HepG2 (cell line): ENCODE measurements around the gene RFTN1. TPM values are rescaled to one million over a fixed set of nuclear protein-coding genes. Genes with fewer than 3 reads are reported as not detected.

Experiments
- ATAC-seq: fragments of 200-7000 bp; cut with Tn5 transposase; 3 replicates; pipeline ENCODE4 v1.9.1; 2020; ENCODE audit warnings: mild to moderate bottlenecking, moderate library complexity
- BruUV-seq: library from RNA; stranded (reverse); fragments of 400-500 nt; replicated peaks from 2 replicates; lab custom pipeline; 2021; lab: Mats Ljungman, UMichigan
- CTCF ChIA-PET: fragments of 300-600 bp; formaldehyde crosslinking; extraction: SDS; loops from one replicate; lab custom pipeline; 2021; ENCODE audit warnings: low total read pairs, inconsistent platforms, low intra/inter-chr PET ratio; lab: Yijun Ruan, JAX
- POLR2A ChIA-PET: fragments of 350-600 bp; sonication (Branson Sonifier 250); formaldehyde crosslinking; loops from one replicate; lab custom pipeline; 2020; ENCODE audit warnings: antibody characterized with exemption, inconsistent platforms; lab: Yijun Ruan, JAX
- DNase-seq: peaks from one replicate; pipeline ENCODE4 v3.0.0-alpha.2; 2015; ENCODE audit warnings: low spot score
- FAIRE-seq: peaks from 3 replicates; lab custom pipeline; 2011; peaks lifted over from hg19 to GRCh38; lab: Jason Lieb, UNC
- H2AFZ ChIP-seq: one replicate; pipeline ENCODE4 v1.6.1; 2011; ENCODE audit warnings: low read length, inconsistent platforms
- H3K27ac ChIP-seq: fragments of 300-600 bp; 3 replicates; pipeline ENCODE4 v1.8.0; 2011; ENCODE audit warnings: mixed run types, mild to moderate bottlenecking, mixed read lengths, low read length, inconsistent platforms; ENCODE audit not compliant: insufficient read depth; ENCODE audit errors: extremely low read length
- H3K27me3 ChIP-seq, 2 experiments: fragments of 200-600 bp in 1 of 2; 2 replicates in 1 of 2; 3 replicates in 1 of 2; pipeline versions ENCODE4 v1.6.0 to v1.8.0; 2011; ENCODE audit warnings: low read length in 2 of 2, mild to moderate bottlenecking in 2 of 2, moderate library complexity in 2 of 2, inconsistent platforms in 1 of 2; ENCODE audit not compliant: insufficient read depth in 2 of 2, control insufficient read depth in 1 of 2
- H3K36me3 ChIP-seq, 2 experiments: fragments of 200-600 bp in 1 of 2; replicated peaks in 1 of 2; 2 replicates in 1 of 2; 3 replicates in 1 of 2; pipeline versions ENCODE4 v1.5.1 to v1.8.0; 2011; ENCODE audit warnings: low read length in 2 of 2, inconsistent platforms in 1 of 2; ENCODE audit not compliant: insufficient read depth in 2 of 2, control insufficient read depth in 1 of 2
- H3K4me1 ChIP-seq: 2 replicates; pipeline ENCODE4 v1.5.1; 2012; ENCODE audit warnings: low read length, inconsistent platforms; ENCODE audit not compliant: insufficient read depth
- H3K4me2 ChIP-seq: 2 replicates; pipeline ENCODE4 v1.6.0; 2011; ENCODE audit warnings: low read depth, low read length, inconsistent platforms
- H3K4me3 ChIP-seq, 3 experiments: fragments of 200-600 bp in 1 of 3; sonication (generic), shearing (Covaris generic) in 1 of 3; replicated peaks in 1 of 3; 2 replicates each; pipeline ENCODE4 v1.5.1; 2011 to 2016; ENCODE audit warnings: low read length in 3 of 3, inconsistent platforms in 2 of 3, low read depth in 2 of 3, mild to moderate bottlenecking in 2 of 3, control low read depth in 1 of 3, mixed read lengths in 1 of 3; ENCODE audit not compliant: insufficient read depth in 1 of 3
- H3K79me2 ChIP-seq: one replicate; pipeline ENCODE4 v1.6.1; 2011; ENCODE audit warnings: low read length, inconsistent platforms; ENCODE audit not compliant: insufficient read depth
- H3K9ac ChIP-seq: 2 replicates; pipeline ENCODE4 v1.6.0; 2011; ENCODE audit warnings: mild to moderate bottlenecking, low read depth, low read length, inconsistent platforms; ENCODE audit not compliant: insufficient read depth
- H3K9me3 ChIP-seq: 2 replicates; pipeline ENCODE4 v1.5.1; 2012; ENCODE audit warnings: mild to moderate bottlenecking, low read length
- H4K20me1 ChIP-seq: 2 replicates; pipeline ENCODE4 v1.6.0; 2011; ENCODE audit warnings: inconsistent platforms, mild to moderate bottlenecking, low read length, moderate library complexity; ENCODE audit not compliant: insufficient read depth
- AGO1 ChIP-seq: fragments of 200-400 bp; formaldehyde crosslinking; IDR thresholded peaks from 2 replicates; pipeline ENCODE4 v1.6.1; 2017; ENCODE audit warnings: mild to moderate bottlenecking, low read depth, low read length, moderate library complexity; ENCODE audit not compliant: poor library complexity, severe bottlenecking
- CC2D1A ChIP-seq: sonication (generic); formaldehyde crosslinking; IDR thresholded peaks from 2 replicates; pipeline ENCODE4 v1.8.1; 2023; ENCODE audit warnings: mild to moderate bottlenecking, missing genetic modification reagents
- DBP ChIP-seq: sonication (generic); formaldehyde crosslinking; IDR thresholded peaks from 2 replicates; pipeline ENCODE4 v1.4.0; 2020; ENCODE audit warnings: missing genetic modification reagents; ENCODE audit errors: not compliant biosample characterization
- DNMT1 ChIP-seq: sonication (generic); formaldehyde crosslinking; IDR thresholded peaks from 2 replicates; pipeline ENCODE4 v1.5.1; 2020; ENCODE audit warnings: mild to moderate bottlenecking, missing genetic modification reagents
- HNRNPK ChIP-seq: fragments of 200-400 bp; formaldehyde crosslinking; IDR thresholded peaks from 2 replicates; pipeline ENCODE4 v1.6.1; 2018; ENCODE audit warnings: low read length, low read depth, moderate library complexity, mild to moderate bottlenecking; ENCODE audit not compliant: poor library complexity, severe bottlenecking
- HNRNPLL ChIP-seq: fragments of 200-400 bp; formaldehyde crosslinking; IDR thresholded peaks from 2 replicates; pipeline ENCODE4 v1.6.1; 2017; ENCODE audit warnings: mild to moderate bottlenecking, low read depth, low read length; ENCODE audit not compliant: poor library complexity, severe bottlenecking
- POLR2G ChIP-seq: fragments of 200-400 bp; formaldehyde crosslinking; IDR thresholded peaks from 2 replicates; pipeline ENCODE4 v1.6.1; 2018; ENCODE audit warnings: mild to moderate bottlenecking, low read depth, low read length, moderate library complexity
- WIZ ChIP-seq: sonication (generic); formaldehyde crosslinking; IDR thresholded peaks from 2 replicates; pipeline ENCODE4 v1.5.1; 2020; ENCODE audit warnings: mild to moderate bottlenecking, missing genetic modification reagents
- ZHX2 ChIP-seq, 2 experiments: sonication (generic) in 1 of 2; formaldehyde crosslinking in 1 of 2; IDR thresholded peaks; 2 replicates each; pipeline versions ENCODE4 v1.6.1 to v1.9.0; 2014 to 2022; ENCODE audit warnings: antibody characterized with exemption in 1 of 2, borderline replicate concordance in 1 of 2, inconsistent platforms in 1 of 2, low read depth in 1 of 2, missing genetic modification reagents in 1 of 2
- ZMYM2 ChIP-seq: sonication (generic); formaldehyde crosslinking; IDR thresholded peaks from 2 replicates; pipeline ENCODE4 v1.8.0; 2022; ENCODE audit warnings: mild to moderate bottlenecking, missing genetic modification reagents
- ZNF572 ChIP-seq: sonication (generic); formaldehyde crosslinking; IDR thresholded peaks from 2 replicates; pipeline ENCODE4 v1.5.1; 2020; ENCODE audit warnings: mild to moderate bottlenecking, missing genetic modification reagents
- ZSCAN20 ChIP-seq: sonication (generic); formaldehyde crosslinking; IDR thresholded peaks from 2 replicates; pipeline ENCODE4 v1.4.0; 2020; ENCODE audit warnings: missing genetic modification reagents, mild to moderate bottlenecking, borderline replicate concordance
- WGBS: methylation state at CpG from one replicate; pipeline ENCODE4 v1.1.6; 2017; ENCODE audit warnings: low lambda C conversion rate; 5-methylcytosine and 5-hydroxymethylcytosine counted together
- in situ Hi-C: cut with HindIII; loops from 2 replicates; pipeline ENCODE4 v1.10.0; 2017; ENCODE audit warnings: low pct_unique_long_range_greater_than_20kb; ENCODE audit not compliant: extremely low pct_ligation_motif_present
- intact Hi-C: fragments of 100-400 bp; cut with micrococcal nuclease; formaldehyde crosslinking; loops from one replicate; pipeline ENCODE4 v1.10.0; 2022; ENCODE audit not compliant: unreplicated experiment
- polyA plus RNA-seq, 8 experiments: library from polyadenylated mRNA; depleted of rRNA in 3 of 8; stranded (reverse) in 7 of 8; unstranded in 1 of 8; fragments of >200 nt; fragmentation: Illumina TruSeq in 4 of 8; extraction: Trizol in 4 of 8; gene quantifications; 2 replicates each; pipeline versions ENCODE4 v1.2.1 to v1.2.3, GENCODE V29; 2011 to 2016; ENCODE audit warnings: low read depth in 4 of 8, missing spikeins in 1 of 8, mixed read lengths in 1 of 8; ENCODE audit not compliant: insufficient read depth in 1 of 8
- total RNA-seq, 5 experiments: library from RNA; depleted of rRNA; stranded (reverse); fragments of >200 nt; fragmentation: Illumina TruSeq; extraction: Trizol; gene quantifications; 2 replicates each; pipeline ENCODE4 v1.2.3, GENCODE V29; 2016; ENCODE audit warnings: low read depth in 1 of 5

The RFTN1 gene
- total and polyA plus RNA-seq, 2 of the 13 experiments (the other 11 are each of a cell fraction or from before 2014, with no cell fraction given): not detected

GRCh38 chr3:16395212-16395611, 118.3 kb downstream of the RFTN1 start (continued):
- TF ChIP-seq ZHX2 (IDR thresholded peaks at IDR 0.05; ENCODE audit: low read depth) (no peak), ZHX2 (CRISPR knock-in tag; IDR thresholded peaks at IDR 0.05; ENCODE audit: borderline replicate concordance) (no peak), AGO1 (no peak), WIZ (no peak)

- no CpG with 5 or more reads among the region's 1 CpG for WGBS
- H3K4me3 ChIP-seq: no peak overlapping the region
- H3K36me3 ChIP-seq: no peaks in the 10 kb centered on the region
- H3K9ac ChIP-seq: no peak overlapping the region
- in situ Hi-C loops: no loop called here
- FAIRE-seq: no peak
- H3K27ac ChIP-seq: no peak overlapping the region
- intact Hi-C loops: no loop called here
- no TSS peak for BruUV-seq
- H4K20me1 ChIP-seq: no peaks in the 10 kb centered on the region
- ChIA-PET CTCF (no interaction called here), POLR2A (no interaction called here)
- H3K79me2 ChIP-seq: no peaks in the 10 kb centered on the region
- H3K9me3 ChIP-seq: no peaks in the 10 kb centered on the region
- H3K4me1 ChIP-seq: no peaks in the 10 kb centered on the region
- H3K4me2 ChIP-seq: no peak overlapping the region
- ATAC-seq: no peak
- H3K27me3 ChIP-seq: no peaks in the 10 kb centered on the region
- no peak for DNase-seq
- H2AFZ ChIP-seq: no peak overlapping the region
- TF ChIP-seq HNRNPK: no peak
- no peak for TF ChIP-seq DNMT1
- no peak for TF ChIP-seq ZNF572 (CRISPR knock-in tag)
- TF ChIP-seq DBP (CRISPR knock-in tag): no peak
- no peak for TF ChIP-seq ZMYM2 (CRISPR knock-in tag)
- no peak for TF ChIP-seq POLR2G
- TF ChIP-seq HNRNPLL: no peak
- no peak for TF ChIP-seq CC2D1A (CRISPR knock-in tag)
- TF ChIP-seq ZSCAN20 (CRISPR knock-in tag): no peak
Measured at GRCh38 chr3:16394639-16395038, 118.9 kb downstream of the RFTN1 start.
